Testis (tissue), 2 donors: ENCODE results near the gene GRIK4.

Experiments used
- CTCF ChIP-seq, 3 experiments: fragments of 450-650 bp in 2 of 3; fragments of 200-600 bp in 1 of 3; sonication (generic) in 1 of 3; IDR thresholded peaks; one replicate each; pipeline ENCODE4 v1.5.1; 2016 to 2019; ENCODE audit warnings: antibody characterized with exemption in 3 of 3, mild to moderate bottlenecking in 2 of 3, moderate library complexity in 1 of 3
- POLR2A ChIP-seq: fragments of 450-650 bp; IDR thresholded peaks from one replicate; pipeline ENCODE4 v1.6.1; 2017; ENCODE audit warnings: antibody characterized with exemption, mild to moderate bottlenecking, moderate library complexity

GRCh38 chr11:120563703-120564572, 52.4 kb downstream of the GRIK4 start:
- TF ChIP-seq POLR2A (no peak), CTCF (IDR thresholded peaks at IDR 0.05) (no peak)
